HG03108 (cell line): ENCODE results near the gene ARID1B.
A peak's percentile ranks its signal among the peaks of the same experiment; 100 is the strongest.

Experiments used
- ATAC-seq: cut with Tn5 transposase; IDR thresholded peaks from one replicate; pipeline ENCODE4 v1.9.1; 2021; ENCODE audit warnings: moderate library complexity; ENCODE audit not compliant: unreplicated experiment

ARID1B gene

GRCh38 chr6:156773935-156774852 lies 3.0 kb upstream of the ARID1B start:
- ATAC-seq = no peak

DNA sequence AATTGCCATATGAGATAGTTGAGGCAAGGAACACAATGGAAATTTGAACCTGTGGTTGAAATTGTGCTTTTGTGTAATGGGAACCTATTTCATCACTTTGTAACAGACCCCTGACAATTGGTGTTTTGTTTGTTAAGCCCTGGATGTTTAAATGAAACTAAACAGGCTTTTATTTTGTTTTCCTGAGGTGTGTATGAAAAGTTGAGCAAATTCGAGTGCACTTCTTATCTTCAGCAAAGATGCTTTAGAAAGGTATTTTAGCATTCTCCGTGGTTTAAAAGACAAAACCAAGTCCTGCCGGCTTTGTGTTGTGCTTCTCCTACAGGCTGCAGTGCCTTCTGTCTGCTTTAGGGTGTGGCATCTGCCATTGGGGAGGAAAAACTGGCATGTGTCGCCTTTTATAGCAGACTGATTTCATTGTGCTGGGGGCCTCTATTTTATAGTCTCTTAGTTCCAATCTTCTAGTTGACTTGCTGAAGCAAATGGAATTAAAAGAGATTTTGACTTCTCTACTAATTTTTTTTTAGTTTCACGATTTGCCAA lies 2.2 kb upstream of the ARID1B start:
- no peak for ATAC-seq

- no peak for ATAC-seq
Measured at GRCh38 chr6:156775717-156776116, 1.5 kb upstream of the ARID1B start.

DNA sequence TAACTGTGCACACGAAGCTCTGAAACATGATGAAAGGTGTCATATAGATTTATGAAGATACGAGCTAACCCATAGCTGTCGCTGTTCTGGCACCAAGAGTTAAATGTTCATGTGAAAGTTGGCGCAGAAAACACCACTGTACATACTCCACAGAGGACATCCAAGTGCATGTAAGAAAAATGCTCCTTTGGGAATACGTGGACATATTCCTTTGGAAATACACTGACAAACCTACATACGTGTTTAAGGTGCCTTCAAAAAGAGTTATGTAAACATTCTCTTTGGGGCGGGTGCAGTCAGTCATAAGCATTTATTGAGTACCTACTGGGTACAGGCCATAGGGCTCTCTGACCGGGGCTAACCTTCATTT lies 723 bp upstream of the ARID1B start:
- no peak for ATAC-seq

DNA sequence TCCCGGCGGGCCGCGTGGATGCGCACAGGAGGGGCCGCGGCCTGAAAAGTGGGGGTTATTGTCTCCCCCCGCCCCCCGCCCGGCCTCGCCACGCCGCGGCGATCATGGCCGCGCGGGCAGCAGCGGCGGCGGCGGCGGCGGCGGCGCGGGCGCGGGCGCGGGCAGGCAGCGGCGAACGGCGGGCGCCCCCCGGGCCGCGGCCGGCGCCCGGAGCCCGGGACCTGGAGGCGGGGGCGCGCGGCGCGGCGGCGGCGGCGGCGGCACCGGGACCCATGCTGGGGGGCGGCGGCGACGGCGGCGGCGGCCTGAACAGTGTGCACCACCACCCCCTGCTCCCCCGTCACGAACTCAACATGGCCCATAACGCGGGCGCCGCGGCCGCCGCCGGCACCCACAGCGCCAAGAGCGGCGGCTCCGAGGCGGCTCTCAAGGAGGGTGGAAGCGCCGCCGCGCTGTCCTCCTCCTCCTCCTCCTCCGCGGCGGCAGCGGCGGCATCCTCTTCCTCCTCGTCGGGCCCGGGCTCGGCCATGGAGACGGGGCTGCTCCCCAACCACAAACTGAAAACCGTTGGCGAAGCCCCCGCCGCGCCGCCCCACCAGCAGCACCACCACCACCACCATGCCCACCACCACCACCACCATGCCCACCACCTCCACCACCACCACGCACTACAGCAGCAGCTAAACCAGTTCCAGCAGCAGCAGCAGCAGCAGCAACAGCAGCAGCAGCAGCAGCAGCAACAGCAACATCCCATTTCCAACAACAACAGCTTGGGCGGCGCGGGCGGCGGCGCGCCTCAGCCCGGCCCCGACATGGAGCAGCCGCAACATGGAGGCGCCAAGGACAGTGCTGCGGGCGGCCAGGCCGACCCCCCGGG lies 637 bp downstream of the ARID1B start:
- ATAC-seq = peak; percentile 5

DNA sequence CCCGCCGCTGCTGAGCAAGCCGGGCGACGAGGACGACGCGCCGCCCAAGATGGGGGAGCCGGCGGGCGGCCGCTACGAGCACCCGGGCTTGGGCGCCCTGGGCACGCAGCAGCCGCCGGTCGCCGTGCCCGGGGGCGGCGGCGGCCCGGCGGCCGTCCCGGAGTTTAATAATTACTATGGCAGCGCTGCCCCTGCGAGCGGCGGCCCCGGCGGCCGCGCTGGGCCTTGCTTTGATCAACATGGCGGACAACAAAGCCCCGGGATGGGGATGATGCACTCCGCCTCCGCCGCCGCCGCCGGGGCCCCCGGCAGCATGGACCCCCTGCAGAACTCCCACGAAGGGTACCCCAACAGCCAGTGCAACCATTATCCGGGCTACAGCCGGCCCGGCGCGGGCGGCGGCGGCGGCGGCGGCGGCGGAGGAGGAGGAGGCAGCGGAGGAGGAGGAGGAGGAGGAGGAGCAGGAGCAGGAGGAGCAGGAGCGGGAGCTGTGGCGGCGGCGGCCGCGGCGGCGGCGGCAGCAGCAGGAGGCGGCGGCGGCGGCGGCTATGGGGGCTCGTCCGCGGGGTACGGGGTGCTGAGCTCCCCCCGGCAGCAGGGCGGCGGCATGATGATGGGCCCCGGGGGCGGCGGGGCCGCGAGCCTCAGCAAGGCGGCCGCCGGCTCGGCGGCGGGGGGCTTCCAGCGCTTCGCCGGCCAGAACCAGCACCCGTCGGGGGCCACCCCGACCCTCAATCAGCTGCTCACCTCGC lies 1.5 kb downstream of the ARID1B start:
- no peak for ATAC-seq

GRCh38 chr6:156779206-156780094 lies 2.3 kb downstream of the ARID1B start:
- no peak for ATAC-seq

- peak; percentile 46 for ATAC-seq
Measured at GRCh38 chr6:156780102-156780641, 3.0 kb downstream of the ARID1B start.

DNA sequence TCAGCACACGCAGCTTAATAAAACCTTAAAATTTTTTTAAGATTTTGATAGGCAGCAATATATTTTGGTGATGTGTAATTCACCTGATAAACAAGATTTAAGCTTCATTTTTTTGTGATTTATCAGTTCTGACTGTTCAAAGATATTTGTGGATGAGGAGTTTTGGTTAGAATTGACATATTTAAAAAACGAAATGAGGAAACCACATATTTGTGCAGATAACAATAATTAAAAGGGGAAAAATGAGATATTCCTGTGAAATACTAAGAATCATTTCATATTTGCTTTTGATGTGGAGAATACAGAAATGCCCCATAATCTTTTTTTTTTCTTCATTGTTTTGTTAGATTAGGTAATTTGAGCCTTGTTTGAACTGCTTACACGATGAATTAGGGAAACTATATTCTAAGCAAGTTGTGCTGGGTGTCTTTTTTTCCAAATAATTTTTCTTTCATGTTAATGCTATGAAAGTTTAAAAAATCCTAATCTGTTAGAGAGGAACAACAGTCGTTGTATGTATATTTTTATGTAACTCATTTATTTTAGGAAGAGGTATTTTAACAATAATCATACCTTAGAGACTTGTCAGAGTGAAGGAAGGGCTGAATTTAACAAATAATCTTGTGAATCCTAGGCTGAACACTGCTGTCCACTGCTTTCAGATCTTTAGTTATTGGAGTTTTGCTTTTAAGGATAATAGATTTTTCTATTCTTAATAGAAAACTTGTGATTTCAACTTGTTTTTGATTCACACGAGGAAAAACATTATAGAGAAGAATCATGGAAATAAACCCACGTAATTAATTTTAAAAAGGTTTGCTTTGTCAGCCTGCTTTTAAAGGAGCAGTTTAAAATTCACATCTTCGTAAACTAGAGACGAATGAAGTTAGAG lies 4.0 kb downstream of the ARID1B start:
- no peak for ATAC-seq

GRCh38 chr6:156781861-156782631 lies 4.9 kb downstream of the ARID1B start:
- no peak for ATAC-seq

DNA sequence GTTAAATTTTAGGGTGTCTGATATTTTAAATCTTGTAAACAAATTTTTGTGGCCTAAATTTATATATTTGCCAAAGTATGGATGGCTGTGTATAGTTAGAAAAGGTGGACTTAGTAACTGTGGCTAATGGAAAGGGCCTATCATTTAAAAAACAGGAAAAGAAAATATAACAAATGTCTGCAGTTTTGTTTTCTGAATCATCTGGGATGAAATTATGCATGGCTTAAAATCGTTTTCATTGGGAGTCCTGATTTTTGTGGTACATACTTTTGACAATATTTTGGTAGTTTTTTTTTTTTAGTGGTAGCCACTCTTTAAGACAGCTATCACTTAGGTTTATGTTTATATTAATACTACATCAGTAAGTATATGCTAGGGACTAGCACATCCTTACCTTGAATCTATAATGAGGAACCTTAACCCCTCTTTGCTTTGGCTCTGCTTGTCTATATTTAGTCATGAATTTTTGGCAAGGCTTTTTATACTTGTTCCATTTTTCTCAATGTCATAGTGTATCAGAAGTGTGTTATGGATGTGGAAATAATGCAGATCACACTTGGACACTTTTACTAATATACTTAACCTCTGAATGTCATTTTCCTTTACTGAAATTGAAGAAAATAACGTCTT lies 5.6 kb downstream of the ARID1B start:
- no peak for ATAC-seq

DNA sequence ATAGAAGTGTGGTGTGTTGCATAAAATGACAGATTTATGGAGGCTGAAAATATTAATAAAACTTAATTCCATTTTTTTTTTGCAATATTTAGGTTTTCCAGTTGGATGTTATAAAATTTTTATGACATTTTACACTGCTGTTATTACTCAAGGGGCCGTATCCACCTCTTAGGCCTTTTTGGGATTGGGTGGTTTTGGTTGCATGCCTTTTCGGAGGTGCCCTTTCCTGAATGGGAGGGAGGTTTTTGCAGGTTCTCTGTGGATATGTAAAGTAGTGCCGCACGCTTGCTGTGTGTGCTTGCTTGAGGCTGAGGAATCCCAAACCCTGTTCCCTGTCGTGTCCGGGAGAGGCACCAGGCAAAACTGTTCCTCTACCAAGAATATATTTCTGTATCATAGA lies 6.8 kb downstream of the ARID1B start:
- ATAC-seq = no peak

DNA sequence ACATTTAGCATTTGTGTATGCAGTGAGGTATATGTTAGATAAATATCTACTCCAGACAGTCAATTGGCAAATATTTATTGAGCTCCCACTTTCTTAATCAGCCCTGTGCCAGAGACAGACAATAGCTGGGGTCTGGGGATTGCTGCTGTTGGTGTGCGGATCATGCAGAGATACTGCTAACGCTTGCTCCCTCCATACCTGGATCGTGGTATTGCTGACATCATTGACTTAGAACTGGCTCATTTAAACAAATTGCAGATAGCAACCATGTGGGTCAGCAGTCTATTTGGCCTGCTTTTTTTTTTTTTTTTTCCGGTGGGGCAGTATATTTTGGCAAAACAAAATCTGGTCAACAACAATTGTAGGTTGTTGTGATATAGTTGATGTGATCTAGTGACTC lies 9.5 kb downstream of the ARID1B start:
- ATAC-seq = no peak

DNA sequence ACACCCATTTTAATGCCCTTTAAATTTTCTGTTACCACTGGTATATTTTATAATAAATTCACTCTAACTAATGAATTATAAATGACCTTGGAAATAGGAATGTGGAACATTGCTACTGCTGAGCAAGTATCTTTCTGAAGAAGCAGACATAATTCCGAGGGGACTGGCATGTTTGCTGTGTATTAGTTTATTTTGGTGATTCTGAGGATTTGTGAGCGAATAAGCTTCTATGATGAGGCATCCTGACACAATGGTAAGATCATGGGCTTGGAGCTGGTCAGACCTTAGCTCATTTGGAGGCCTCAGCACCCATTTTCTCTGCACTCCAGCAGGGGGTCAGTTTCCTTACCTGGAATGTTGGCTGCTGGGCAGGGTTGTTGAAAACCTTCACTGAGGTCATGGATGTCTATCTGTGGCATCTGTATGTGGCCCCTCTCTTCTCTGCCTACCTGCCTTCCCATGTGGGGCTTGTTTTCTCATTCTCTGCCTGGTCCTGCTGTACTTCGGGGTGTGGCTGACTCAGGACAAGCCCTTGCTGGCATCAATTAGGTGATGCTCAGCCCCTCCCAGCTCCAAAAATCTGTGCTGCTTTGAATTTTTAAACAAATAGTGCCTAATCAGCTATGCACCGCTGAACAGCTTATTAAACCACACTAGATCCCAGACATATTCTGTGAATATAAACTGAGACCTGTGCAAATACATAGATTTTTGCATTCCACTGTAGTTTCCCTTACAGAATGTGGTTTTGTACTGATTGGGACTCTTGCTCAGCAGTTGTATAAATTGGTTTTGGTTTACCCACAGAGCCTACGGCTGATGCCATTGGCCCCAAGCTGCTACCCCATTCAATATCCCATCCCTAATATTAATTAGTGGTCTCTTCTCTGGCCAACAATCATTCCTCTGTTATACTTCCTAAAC lies 10.7 kb downstream of the ARID1B start:
- no peak for ATAC-seq

DNA sequence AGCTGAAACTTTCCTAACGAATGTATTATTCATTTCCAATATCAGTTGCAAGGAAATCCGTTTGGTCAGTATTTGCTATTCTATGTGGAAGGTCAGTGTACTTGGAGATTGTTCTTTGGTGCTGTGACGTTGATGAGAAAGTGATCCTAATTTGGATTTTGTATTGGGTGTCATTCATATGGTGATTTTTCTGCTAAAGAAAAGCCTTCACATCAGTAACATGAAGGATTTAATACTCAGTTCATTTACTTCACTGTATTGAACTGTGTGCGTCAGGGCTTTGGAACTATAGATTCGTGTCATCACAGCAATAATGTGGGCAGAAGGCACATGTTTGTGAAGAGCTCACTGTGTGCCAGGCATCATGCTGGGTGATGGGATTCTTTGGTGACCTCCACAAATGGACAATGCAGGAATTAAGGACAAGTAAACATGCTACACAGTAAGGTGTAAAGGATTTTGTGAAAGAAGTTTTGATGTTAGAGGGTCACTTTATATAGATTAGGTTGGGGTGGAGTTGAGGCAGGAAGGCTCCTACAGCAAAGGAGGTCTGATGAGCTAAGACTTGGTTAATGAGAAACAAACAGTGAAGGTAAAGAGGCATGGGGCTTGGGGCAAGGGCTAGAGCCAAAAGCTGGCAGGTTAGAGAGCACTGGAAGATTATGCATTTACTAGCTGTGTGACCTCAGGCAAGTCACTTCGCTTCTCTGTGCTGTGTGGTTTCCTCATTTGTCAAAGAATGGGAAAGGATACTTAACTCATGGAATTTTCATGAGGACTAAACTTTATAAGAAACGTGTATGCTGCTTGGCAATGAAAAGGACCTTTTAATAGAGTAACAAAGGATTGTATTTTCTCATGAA lies 12.1 kb downstream of the ARID1B start:
- no peak for ATAC-seq
